HG03457 (cell line): Measurements from ENCODE around the gene ZBTB24.

ENCODE experiments used
- ATAC-seq: cut with Tn5 transposase; IDR thresholded peaks from one replicate; pipeline ENCODE4 v1.9.1; 2021; ENCODE audit warnings: moderate number of reproducible peaks; ENCODE audit not compliant: unreplicated experiment

ZBTB24 gene

DNA sequence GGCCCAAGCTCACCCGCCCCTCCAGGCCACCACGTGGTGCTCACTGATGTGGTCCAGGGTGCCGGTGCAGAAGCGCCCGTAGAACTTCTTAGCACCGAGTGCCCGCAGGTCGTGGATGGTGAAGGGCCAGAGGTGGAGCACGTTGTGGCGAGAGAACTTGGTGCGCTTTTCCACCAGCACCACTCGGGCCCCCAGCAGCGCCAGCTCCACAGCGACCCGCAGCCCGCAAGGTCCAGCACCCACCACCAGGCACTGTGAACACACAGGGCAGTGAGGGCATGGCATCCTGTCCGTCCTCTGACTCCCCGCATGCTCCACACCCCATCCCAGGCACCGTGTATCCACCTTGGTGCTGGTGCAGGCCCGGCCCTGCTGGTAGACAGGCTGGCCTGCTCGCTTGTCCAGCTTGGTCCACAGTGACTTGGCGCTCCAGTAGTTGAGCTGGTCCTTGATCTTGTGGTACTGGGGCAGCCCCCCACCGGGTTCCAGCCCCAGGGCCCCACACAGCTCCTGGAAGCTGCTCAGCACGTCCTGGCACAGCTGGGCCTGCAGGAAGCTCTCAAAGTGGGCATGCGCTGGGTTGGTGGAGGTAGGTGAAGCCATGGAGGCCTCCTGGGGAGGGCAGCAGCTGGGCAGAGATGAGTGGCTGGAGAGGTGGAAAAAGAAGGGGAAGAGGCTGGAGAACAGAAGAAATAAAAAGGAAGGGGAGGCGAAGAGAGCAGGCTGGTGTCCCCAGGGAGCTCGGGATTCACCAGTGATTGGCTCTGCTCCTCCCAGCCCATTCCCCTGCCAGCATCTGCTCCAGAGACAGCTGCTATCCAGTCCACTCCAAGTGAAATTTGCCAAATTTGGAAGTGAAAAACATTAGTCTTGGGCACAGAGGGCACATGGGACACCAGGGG is 29.2 kb downstream of the ZBTB24 start:
- ATAC-seq: no peak

DNA sequence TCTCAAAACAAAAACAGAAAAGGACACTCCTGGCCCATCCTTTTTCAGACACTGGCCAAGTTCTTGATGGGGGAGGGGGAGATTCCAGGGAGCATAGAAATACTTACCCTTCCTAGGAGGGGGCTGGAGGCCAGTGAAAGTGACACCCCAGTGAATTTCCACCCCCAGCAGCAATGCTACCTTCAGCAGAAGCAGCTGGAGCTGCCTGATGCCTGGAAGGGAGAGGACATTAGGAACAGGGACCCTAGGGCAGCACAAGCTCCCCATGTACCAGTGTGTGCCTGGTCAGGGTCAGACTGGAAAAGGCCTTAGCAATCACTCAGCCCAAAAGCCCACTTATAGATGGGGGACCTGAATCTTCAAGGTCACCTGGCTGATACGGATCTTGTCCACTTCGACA is 29.9 kb downstream of the ZBTB24 start:
- no peak for ATAC-seq

DNA sequence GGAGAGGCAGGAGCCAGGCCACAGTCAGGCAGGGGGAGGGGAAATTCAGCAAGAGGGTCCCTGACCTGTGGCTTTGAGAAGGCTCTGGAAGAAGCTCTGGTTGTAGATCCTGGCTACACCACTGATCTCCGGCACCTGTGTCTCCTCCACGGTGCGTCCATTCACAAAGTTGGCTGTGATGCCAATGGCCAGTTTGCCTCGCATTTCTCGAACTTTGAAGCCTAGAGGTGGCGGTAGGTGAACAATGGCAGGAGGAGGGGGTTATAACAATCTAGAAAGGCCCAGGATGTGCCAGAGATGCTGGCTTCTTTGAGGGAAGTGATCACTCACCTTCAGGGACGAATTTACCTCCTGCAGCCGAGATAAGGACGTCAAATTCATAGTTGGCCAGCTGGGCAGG is 30.8 kb downstream of the ZBTB24 start:
- no peak for ATAC-seq

DNA sequence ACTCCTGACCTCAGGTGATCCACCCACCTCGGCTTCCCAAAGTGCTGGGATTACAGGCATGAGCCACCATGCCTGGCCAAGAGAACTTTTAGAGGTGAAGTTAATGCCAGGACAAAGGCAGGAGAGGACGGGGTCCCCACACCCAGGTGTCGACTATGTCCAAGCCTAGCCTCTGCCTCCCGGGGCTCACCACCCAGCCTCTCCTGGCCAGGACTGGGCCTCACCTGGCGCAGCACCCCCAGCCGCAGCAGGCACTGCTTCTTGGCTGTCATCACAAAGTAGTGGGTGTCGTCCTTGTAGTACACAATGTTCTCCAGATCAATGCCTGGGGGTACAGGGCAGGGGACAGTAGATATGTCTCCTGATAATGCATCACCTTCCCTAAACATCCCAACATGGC is 31.6 kb downstream of the ZBTB24 start:
- ATAC-seq: no peak

DNA sequence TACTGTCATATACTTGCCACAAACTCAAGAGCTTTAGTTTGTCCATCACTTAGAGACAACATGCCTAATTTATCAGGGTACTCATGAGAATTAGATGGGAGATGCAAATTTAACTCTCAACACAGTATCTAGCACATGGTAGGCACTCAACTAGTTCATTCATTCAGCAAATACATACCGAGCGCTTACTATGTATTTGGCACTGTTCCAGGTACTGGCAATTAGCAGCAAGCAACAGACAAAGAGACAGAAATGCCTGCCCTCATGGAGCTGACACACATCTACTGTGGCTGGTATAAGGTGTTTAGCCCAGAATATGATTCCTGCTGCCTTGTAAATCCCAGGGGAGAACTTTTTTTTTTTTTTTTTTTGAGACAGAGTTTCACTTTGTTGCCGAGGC is 32.2 kb downstream of the ZBTB24 start:
- no peak for ATAC-seq

DNA sequence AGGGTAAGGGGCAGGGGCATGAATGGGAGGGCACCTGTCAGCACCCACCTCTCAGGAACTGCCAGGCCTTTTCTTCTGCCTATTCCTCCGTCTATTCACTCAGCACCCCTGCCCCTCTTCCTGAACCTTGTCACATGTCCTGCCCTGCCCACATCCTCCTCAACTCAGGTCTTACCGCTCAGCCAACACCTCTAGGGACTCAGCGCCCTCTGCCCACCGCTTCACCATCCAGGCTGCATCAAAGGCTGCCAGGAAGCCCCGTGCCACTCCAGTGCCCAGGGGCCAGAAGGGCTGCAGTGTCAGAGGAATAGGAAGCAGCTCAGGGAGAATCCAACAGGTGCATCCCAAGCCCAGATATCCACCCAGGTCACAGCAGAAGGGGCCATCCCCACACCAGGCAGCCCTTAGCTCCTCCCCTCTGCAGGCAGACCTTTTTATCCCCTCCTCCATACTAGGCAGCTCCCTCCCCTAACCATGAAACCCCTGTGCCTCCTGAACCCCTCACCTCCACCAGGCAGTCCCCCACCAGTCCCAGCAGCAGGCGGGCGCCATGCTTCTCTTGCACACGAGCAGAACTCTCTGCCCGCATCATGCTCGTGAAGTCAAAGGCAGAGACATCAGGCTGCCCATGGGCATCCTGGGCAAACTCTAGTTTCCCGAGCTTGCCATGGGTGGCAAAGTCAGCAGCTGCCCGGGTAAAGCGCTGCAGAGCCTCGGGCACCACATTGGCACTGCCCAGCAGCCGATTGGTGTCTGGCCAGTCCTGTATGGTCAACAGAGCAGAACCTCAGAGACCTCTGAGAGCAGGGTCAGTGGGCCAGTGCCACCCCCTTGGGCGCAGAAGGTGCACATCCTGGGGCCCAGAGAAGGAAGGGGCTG is 33.0 kb downstream of the ZBTB24 start:
- no peak for ATAC-seq

DNA sequence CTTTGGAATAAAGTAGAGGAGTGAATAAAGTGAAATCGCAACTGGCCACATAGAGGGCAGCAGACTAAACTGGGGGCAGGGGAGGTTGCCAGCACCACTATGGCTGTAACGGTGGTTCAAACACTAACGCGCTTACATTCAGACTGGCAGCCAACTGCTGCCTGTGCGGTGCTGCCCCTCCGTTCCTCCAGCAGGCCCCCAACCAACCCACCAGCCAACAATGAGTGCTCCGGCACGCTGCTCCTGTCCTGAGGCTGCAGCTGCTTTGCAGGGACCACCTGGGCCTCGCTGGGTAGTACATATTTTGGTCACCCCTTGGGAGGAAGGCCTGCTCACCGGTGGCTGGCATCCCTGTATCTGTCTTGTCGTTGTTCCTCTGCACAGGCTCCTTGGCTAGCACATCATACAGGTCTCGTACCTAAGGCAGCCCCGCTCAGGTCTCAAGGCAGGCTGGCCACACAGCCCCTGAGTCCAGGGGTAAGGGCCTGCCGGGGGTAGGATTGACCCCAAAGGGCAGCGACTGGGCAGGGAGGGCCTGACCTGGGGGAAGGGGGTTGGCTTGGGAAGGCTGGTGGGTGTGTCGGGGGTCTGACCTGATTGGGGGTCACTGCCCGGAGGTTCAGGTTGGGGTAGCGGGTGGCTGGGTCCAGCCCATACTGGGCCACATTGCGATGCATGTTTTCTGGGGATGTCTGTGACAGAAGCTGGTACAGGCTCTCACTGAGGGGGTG is 33.8 kb downstream of the ZBTB24 start:
- ATAC-seq: no peak

DNA sequence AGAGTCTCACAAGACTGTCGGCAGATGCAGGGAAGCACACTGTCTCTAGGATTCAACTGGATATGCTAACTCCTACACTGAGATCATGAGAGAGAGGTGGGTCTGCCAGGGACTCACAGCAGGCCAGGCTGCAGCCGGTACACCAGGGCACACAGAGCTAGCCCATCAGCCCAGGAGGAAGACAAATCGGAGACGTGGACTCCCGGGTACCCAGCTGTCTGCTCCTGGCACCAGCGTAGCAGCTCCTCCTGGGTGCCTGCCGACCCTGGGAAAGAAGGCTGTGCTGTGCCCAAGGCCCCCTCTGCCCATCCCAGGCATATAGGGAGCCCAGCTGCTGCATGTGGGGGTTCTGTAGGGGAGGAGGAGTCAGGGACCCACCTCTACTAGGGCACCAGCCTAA is 34.4 kb downstream of the ZBTB24 start:
- ATAC-seq: no peak

DNA sequence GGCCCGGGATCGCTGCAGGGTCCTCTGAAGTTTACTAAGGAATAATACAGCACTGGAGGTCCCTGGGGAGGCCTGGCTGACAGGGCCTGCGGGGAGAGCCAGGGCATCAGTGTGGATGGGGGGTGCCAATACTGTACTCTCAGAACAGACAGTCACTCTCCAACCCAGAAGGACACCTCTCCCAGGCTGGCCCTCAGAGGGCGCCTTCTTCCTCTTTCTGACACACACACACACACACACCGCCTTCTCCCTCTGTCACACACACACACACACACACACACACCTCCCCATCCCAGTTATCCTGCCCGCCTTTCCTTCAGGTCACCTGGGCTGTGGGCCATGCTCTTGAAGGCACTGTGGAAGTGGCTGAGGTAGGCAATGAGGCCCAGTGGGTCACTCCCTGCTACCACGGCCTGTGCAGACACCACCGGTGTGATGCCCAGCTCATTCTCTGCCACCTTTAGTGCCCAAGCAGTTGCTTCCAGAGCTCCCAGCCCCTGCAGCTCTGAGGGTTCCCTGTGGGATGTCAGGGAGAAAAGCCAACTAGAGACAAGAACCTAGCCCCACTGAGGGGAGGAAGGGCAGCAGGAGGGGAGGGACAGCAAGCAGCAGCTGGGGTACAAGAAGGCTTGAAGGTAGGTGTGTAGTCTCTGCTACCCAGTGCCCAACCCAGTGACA is 35.0 kb downstream of the ZBTB24 start:
- no peak for ATAC-seq

DNA sequence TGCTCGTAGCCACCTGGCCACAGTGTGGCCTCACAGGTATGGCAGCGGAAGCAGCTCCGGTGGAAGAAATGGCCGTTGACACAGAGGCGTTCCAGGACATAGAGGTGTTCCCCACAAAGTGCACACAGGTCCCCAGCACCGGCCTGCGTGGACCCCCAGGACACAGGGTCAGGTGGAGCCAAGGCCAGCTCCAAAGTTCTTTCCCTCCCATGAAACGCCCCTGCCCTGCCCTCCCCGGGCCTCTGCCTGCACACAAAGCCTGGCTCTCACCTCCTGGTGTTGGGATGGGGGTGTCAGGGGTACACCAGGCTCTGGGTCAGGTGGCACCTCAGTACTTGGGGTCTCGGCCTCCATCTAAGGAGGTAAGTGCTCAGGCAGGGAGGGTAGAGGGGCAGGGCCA is 35.9 kb downstream of the ZBTB24 start:
- no peak for ATAC-seq

DNA sequence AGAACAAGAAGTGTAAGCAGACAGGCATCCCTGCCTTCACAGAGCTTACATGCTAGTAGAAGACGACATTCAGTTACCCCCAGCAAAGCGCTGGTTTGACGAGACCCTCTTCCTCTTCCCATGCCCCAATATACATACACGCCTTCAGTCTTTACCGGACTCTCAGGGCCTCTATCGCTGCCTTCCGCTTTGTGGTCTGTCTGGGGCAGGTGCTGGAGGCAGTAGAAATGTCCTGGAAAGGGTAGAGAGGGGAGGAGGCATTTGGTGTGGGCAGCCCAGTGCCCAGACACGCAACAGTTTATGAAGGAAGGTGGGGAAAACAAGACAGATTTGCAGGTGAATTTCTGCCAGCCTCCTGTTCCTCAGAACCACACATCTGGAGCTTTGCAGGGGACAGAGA is 36.5 kb downstream of the ZBTB24 start:
- ATAC-seq: no peak

DNA sequence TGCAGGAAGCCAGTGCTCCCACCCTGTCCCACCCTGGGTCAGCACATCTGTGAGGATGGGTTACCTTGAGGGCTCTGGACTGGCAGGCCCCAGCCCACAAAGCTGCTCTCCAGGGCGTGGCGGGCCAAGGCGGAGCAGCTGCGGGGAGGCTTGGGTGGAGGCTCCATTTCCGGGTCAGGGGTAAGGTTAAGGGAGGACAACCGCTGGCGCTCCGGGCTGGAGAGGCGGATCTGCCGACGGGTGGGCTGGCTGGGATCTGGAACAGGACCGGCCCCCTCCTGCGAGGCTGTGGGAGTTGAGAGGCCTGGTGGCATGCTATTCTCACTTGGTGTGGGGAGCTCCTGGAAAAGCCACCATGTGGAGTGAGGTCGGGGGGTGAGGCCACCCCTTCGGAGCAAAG is 36.9 kb downstream of the ZBTB24 start:
- no peak for ATAC-seq

DNA sequence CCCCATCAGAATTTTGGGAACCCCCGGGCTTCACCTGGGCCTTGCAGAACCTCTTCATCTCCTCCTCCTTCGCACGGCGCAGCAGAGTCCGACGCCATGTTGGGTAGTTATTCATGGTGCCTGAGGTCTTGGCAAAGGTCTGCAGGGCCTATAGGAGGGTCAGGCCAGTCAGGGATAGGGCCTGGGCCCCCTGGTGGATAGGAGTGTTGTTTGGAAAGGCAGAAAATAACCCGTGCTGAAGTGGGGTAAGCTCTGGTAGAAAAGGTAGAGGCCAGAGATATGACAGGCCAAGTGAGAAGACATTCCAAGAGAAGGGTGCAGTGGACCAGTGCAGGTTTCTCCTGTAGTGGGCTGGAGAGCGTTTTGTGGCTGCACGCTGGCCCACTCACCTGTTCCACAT is 37.6 kb downstream of the ZBTB24 start:
- no peak for ATAC-seq

DNA sequence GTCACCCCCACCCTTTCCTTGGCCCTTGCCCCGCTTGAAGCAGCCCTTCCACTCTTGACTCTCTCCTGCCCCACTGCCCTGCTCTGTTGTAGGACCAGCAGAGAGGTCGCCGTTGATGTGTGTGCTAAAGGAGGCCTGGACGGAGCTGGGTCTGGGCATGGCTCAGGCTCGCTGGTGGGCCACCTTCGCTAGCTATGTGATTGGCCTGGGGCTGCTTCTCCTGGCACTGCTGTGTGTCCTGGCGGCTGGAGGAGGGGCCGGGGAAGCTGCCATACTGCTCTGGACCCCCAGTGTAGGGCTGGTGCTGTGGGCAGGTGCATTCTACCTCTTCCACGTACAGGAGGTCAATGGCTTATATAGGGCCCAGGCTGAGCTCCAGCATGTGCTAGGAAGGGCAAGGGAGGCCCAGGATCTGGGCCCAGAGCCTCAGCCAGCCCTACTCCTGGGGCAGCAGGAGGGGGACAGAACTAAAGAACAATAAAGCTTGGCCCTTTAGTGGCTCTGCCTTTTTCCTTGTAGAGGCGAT is 39.5 kb downstream of the ZBTB24 start:
- no peak for ATAC-seq

DNA sequence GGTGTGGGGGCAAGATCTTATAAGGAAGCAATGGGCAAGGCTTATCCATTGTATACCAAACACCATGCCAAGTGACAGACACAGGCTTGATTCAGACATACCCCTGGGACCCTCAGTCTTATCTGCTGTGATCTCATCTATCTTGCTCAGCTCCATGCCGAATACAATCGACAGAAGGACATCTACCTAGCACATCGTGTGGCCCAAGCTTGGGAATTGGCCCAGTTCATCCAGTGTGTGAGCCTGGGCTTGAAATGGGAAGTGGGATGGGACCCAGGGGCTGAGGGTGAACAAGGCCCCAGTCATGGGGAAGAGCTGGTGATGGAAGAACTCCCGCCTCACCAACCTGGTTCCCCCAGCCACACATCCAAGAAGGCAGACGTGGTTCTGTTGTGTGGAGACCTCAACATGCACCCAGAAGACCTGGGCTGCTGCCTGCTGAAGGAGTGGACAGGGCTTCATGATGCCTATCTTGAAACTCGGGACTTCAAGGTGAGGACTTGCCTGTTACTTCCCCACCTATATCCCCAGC is 40.6 kb downstream of the ZBTB24 start:
- ATAC-seq: no peak

DNA sequence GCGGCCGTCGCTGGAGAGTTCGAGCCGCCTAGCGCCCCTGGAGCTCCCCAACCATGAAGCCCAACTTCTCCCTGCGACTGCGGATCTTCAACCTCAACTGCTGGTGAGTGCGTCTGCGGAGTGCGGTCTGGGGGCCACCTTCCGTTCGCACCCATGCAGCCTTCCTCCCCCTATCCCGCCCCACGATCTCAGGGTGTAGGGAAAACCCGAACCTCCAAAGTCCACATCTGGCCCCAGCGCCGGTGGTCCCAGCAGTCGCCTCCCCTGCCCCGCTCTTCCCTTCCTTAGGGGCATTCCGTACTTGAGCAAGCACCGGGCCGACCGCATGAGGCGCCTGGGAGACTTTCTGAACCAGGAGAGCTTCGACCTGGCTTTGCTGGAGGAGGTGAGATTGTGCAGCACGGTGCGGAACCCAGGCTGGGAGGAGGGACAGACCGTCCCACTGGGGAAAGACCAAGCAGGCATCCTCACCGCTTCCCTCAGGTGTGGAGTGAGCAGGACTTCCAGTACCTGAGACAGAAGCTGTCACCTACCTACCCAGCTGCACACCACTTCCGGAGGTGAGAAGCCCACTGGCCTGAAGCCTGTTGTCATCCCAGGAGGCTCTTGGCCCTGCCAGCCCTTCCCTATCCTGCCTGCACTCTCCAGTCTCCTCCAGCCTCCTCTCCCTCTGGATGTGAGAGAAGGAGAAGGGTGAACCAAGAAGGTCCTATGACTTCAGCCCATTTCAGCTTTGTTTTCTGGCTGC is 41.8 kb downstream of the ZBTB24 start:
- no peak for ATAC-seq

DNA sequence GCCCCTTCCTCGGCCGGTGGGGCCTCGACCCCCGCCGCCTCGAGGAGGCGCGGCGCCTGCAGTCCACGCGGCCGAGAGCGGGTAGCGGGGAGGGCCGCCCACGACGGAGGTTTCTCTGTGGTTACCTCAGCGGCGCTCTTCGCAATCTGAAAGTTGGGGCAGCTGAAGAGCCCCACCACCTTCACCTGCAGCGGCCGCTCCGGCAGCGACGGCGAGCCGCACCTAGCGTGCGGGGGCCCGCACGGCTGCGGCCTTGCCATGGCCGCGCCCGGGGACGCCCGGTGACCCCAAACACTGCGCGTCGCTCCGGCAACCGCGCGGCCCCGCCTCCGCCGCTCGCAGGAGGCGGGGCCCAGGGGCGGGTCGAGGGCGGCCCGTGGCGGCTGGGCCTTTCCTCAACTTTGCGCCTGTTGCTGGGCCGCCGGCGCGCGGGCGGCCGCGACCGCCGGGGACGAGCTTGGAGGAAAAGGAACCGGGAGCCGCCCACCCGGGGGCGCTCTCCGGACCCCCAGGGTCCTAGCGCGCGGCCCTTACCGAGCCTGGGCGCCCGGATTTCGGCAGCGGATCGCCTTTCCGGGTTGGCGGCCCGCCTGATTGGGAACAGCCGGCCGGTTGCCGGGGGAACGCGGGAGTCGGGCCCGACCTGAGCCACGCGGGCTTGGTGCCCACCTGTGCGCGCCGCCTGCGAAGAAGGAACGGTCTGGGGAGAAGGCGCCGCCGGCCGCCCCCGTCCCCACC is 42.5 kb downstream of the ZBTB24 start, which contains the start of the genes PPIL6 and SMPD2:
Gene PPIL6, minus strand, starts transcription at position 298 of the 738 bp plus-strand sequence. Its CDS starts 38 bp downstream, at position 260.
Gene SMPD2, plus strand, starts transcription at position 394 of the 738 bp plus-strand sequence. CDS start 398 bp downstream, outside the sequence.
- ATAC-seq: peak; percentile 73

DNA sequence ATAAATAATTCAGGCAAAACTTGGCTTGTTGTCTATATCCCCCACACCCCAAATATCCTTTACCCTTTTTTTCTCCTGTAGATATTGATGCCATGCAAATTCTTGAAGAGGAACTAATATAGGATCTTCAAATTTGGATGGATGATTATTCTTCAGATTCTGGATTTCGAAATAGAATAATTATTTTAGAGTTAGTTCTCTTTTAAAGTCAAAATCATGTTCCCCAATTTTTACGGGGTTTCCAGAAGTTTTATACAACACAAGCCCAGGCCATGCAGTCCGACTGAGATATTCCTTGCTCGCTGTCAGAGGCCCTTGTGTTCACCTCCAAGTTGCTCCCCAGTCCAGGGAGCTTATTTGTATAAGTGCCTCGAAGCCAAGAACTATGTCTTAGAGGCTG is 47.0 kb downstream of the ZBTB24 start:
- no peak for ATAC-seq

DNA sequence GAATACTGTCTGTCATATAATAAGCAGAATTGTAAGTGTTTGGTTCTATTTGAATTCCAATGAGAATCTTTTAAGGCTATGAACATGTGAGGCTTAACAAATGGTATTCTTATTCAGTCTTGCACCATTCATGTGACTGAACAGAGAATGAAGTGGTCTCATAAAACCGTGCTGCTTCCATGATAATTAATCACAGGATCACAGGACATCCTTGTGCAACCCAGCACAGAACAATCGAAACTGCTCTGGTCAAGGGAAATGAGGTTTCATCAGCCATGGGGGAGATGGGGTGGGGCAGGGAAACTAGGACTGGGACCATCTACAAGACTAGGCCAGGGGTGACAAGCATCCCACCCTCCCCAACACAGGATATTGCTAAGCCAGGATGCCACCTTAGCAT is 48.6 kb downstream of the ZBTB24 start:
- no peak for ATAC-seq
